Measurements from ENCODE around the gene CA10.

Gene CA10

DNA sequence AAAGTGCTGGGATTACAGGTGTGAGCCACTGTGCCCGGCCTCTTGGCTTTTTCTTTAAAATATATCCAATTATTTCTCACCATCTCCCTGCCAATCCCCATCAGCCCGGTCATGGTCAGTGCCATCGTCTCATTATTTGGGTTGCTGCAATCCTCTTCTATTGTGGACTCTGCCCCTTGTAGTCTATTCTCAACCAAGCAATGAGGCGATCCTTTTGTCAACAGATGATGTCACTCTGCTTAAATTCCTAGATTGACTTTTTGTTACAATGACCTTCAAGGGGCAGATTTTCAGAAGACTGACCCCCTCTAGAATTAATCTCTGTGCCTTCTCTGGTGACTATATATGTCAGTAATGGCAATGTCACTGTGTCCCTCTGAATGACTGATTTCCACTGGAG is 513.5 kb downstream of the CA10 start:
- DNase-seq (ENCODE audit: low spot score) = no peak

- DNase-seq (ENCODE audit: low spot score) = no peak
These were observed 514.6 kb downstream of the CA10 start for GRCh38 chr17:51643702-51644490.

- no peak for DNase-seq (ENCODE audit: low spot score)
These were observed 516.5 kb downstream of the CA10 start for GRCh38 chr17:51642029-51642428.

DNA sequence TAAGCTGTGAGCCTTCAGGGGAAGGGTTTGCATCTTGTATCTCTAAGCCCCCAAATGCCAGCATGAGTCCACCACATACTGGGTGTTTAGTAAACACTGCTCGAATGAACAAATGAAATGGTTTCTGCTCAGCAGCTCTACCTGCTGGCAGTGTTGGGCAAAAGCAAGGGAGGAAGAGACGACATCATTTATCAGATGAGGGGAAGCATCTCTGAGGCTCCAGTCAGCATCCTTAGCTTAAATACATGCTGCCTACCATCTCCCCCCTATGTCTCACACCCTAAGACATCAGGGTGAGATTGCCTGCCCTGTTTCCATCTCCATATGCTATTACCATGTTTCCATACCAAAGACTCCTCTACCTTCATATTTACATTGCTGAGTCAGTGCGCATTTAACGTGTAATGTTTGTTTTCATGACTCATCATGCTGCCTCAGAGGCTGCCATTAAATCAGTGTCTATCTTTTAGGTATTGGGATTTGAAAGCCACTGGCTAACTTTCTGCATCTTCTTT is 518.3 kb downstream of the CA10 start:
- DNase-seq (ENCODE audit: low spot score) = no peak

- DNase-seq (ENCODE audit: low spot score) = no peak
These were observed 519.5 kb downstream of the CA10 start for GRCh38 chr17:51638971-51639370.

DNA sequence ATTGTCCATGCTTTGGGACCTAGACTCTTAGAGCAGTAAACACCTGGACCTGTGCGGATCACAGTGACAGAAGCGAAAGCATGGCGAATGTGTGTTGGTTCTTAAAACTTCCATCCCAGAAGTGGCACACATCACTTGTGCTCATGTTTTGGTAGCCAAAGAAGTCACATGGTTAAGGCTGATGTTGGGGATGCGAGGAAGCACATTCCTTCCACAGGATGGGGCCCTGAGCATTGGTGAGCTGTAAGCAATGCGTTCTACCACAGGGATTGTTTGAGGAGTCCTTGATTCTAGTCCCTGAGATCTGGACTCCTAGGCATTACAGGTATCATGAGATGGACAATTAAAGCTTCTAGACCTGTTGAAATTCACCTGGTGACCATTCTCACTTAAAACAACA is 522.2 kb downstream of the CA10 start:
- no peak for DNase-seq (ENCODE audit: low spot score)

DNA sequence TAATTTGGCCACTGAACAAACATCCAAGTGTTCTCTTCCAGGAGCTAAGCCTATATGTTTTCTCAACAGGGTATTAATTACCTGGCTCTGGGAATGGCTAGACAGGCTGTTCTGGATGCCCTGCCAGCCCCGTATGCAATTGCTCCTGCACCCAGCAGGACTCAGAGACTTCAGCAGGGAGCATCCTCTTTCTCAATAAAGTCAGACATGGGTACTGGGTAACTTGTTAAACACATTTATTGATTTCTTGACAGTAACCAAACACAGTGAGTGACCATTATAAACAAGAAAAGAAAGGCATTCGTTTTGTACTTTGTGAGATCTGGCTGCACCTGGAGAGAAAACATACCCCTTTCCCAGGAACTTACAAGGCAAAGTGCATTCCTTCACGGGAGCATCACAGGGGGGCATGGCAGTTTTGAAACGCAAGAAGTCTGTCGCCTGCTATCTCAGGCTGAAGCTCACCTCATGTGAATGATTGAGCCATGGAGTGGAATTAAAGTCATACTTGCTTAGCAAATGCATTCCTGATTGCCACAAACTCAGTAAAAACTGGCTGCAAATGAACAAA is 528.3 kb downstream of the CA10 start:
- DNase-seq (ENCODE audit: low spot score) = no peak

- DNase-seq (ENCODE audit: low spot score) = no peak
These were observed 529.3 kb downstream of the CA10 start for GRCh38 chr17:51629232-51629631.

- DNase-seq (ENCODE audit: low spot score) = no peak
These were observed 530.7 kb downstream of the CA10 start for GRCh38 chr17:51627779-51628178.

GRCh38 chr17:51618476-51618875 is 540.0 kb downstream of the CA10 start:
- no peak for DNase-seq (ENCODE audit: low spot score)

- DNase-seq (ENCODE audit: low spot score) = no peak
These were observed 540.5 kb downstream of the CA10 start for GRCh38 chr17:51617986-51618385.

DNA sequence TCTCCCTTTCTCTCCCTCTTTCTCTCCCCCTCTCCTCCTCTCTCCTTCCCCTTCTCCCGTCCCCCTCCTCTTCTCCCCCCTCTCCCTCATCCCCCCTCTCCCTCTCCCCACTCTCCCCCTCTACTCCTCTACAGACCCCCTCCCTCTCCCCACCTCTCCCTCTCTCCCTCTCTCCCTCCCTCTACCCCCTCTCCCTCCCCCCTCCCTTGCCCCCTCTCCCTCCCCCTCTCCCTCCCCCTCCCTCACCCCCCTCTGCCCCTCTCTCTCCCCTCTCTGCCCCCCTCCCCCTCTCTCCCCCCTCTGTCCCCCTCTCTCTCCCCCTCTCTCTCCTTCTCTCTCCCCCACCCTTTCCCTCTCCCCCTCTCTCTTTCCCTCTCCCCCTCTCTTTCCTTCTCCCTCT is 545.3 kb downstream of the CA10 start:
- no peak for DNase-seq (ENCODE audit: low spot score)

DNA sequence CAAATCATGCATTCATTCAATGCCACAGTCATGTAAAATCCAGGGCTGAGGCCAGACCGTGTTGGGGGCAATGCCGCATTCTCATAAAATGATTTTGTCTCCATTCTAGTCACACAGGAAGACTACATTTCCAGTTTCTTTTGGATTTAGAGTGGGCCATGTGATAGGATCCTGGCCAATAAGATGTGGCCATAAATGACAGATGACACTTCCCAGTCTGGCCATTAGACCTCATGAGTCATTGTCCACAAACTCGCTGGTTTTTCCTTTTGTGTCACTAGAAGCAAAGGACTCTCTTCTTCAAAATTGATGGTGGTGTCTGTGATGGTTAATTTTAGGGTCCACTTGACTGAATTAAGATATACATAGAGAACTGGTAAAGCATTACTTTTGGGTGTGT is 545.8 kb downstream of the CA10 start:
- DNase-seq (ENCODE audit: low spot score) = no peak

GRCh38 chr17:51611585-51611984 is 546.9 kb downstream of the CA10 start:
- DNase-seq (ENCODE audit: low spot score) = no peak

DNA sequence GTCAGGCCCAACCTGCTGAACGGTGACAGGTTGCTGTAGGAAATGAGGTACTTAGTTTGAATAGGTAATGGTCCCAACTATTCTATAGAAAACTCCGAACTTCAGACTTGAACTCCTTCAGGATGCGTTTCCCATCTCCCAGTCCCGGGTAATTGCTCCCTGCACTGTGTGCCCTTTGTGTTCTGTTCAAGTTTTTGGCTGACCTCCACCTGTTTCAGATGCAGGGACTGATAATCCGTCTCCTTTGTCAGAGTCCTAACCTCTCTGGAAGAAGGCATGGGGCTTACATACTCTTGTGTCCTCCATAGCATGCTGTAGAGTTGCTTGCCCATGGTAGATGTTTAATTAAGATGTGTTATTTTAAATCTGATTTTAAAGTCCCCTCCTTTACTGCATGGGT is 547.7 kb downstream of the CA10 start:
- DNase-seq (ENCODE audit: low spot score) = no peak

GRCh38 chr17:51610155-51610554 is 548.4 kb downstream of the CA10 start:
- no peak for DNase-seq (ENCODE audit: low spot score)

GRCh38 chr17:51608251-51608933 is 550.1 kb downstream of the CA10 start:
- no peak for DNase-seq (ENCODE audit: low spot score)

GRCh38 chr17:51607512-51607911 is 551.0 kb downstream of the CA10 start:
- no peak for DNase-seq (ENCODE audit: low spot score)

GRCh38 chr17:51604299-51605020 is 554.1 kb downstream of the CA10 start:
- no peak for DNase-seq (ENCODE audit: low spot score)

- no peak for DNase-seq (ENCODE audit: low spot score)
These were observed 556.8 kb downstream of the CA10 start for GRCh38 chr17:51601622-51602261.

GRCh38 chr17:51598824-51599223 is 559.7 kb downstream of the CA10 start:
- DNase-seq (ENCODE audit: low spot score) = no peak

DNA sequence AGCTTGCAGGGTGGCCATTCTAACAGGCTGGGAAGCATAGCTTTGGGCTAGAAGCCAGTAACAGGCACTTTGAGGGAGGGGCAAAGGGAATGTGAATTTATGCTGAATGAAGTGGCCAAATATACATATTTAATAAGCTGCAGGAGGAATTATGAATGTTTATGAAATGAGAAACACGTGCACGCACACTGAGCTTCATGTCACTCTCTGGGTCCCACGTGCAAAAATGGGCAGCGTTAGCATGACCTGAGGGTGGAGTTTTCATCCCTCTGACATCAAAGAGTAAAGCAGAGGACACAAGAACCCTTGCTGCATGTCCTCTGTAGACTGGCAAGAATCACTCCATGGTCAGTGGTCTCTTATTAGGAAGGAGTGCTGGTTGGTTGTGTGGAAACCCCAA is 561.2 kb downstream of the CA10 start:
- no peak for DNase-seq (ENCODE audit: low spot score)

Data from AG08395 (cell line).